Measurements from ENCODE around the gene GPR55.

GPR55 gene

GRCh38 chr2:230949966-230950873, 25.2 kb upstream of the GPR55 start:
- TF ChIP-seq CTCF (conservative IDR thresholded peaks at IDR 0.05) (no peak), ZFX (IDR thresholded peaks at IDR 0.05) (no peak)
- H3K27ac ChIP-seq: no peak overlapping the region

GRCh38 chr2:230947908-230948365, 22.9 kb upstream of the GPR55 start:
- H3K27ac ChIP-seq: no peak overlapping the region
- TF ChIP-seq ZFX (IDR thresholded peaks at IDR 0.05) (no peak), CTCF (conservative IDR thresholded peaks at IDR 0.05) (no peak)

- TF ChIP-seq ZFX (IDR thresholded peaks at IDR 0.05) (no peak), CTCF (conservative IDR thresholded peaks at IDR 0.05) (no peak)
Observed at GRCh38 chr2:230947235-230947576, 22.2 kb upstream of the GPR55 start.

GRCh38 chr2:230946429-230947234, 21.6 kb upstream of the GPR55 start:
- no peak overlapping the region for H3K27ac ChIP-seq
- TF ChIP-seq ZFX (IDR thresholded peaks at IDR 0.05) (no peak), CTCF (conservative IDR thresholded peaks at IDR 0.05) (no peak)

More at GRCh38 chr2:230947235-230947576, 22.2 kb upstream of the GPR55 start:
- H3K27ac ChIP-seq: no peak overlapping the region

GRCh38 chr2:230944757-230945372, 19.8 kb upstream of the GPR55 start:
- no peak overlapping the region for H3K27ac ChIP-seq
- TF ChIP-seq CTCF (conservative IDR thresholded peaks at IDR 0.05): no peak
- TF ChIP-seq ZFX (IDR thresholded peaks at IDR 0.05): no peak

GRCh38 chr2:230944123-230944653, 19.1 kb upstream of the GPR55 start:
- no peak overlapping the region for H3K27ac ChIP-seq

More at GRCh38 chr2:230944123-230944653, 19.1 kb upstream of the GPR55 start:
- no peak for TF ChIP-seq CTCF (conservative IDR thresholded peaks at IDR 0.05)
- TF ChIP-seq ZFX (IDR thresholded peaks at IDR 0.05): no peak

All from C4-2B (cell line).